ENCODE measurements around the gene KCNB1.

The KCNB1 gene

GRCh38 chr20:49409302-49409974 lies 73.0 kb downstream of the KCNB1 start:
- no peak for DNase-seq (ENCODE audit: low spot score)

- DNase-seq (ENCODE audit: low spot score): no peak
These were observed 73.9 kb downstream of the KCNB1 start for GRCh38 chr20:49408509-49409104.

GRCh38 chr20:49406666-49407065 lies 75.8 kb downstream of the KCNB1 start:
- DNase-seq (ENCODE audit: low spot score): no peak

GRCh38 chr20:49405696-49406095 lies 76.8 kb downstream of the KCNB1 start:
- DNase-seq (ENCODE audit: low spot score): no peak

GRCh38 chr20:49405062-49405683 lies 77.3 kb downstream of the KCNB1 start:
- no peak for DNase-seq (ENCODE audit: low spot score)

- DNase-seq (ENCODE audit: low spot score): no peak
These were observed 78.0 kb downstream of the KCNB1 start for GRCh38 chr20:49404461-49404860.

- no peak for DNase-seq (ENCODE audit: low spot score)
These were observed 78.6 kb downstream of the KCNB1 start for GRCh38 chr20:49403911-49404310.

GRCh38 chr20:49403012-49403411 lies 79.5 kb downstream of the KCNB1 start:
- no peak for DNase-seq (ENCODE audit: low spot score)

- DNase-seq (ENCODE audit: low spot score): no peak
These were observed 81.6 kb downstream of the KCNB1 start for GRCh38 chr20:49400904-49401303.

GRCh38 chr20:49400410-49400809 lies 82.1 kb downstream of the KCNB1 start:
- no peak for DNase-seq (ENCODE audit: low spot score)

GRCh38 chr20:49399329-49399728 lies 83.1 kb downstream of the KCNB1 start:
- DNase-seq (ENCODE audit: low spot score): no peak

- peak; percentile 33 for DNase-seq (ENCODE audit: low spot score)
These were observed 83.9 kb downstream of the KCNB1 start for GRCh38 chr20:49398401-49399144.

- DNase-seq (ENCODE audit: low spot score): no peak
These were observed 84.9 kb downstream of the KCNB1 start for GRCh38 chr20:49397525-49397924.

GRCh38 chr20:49396230-49396629 lies 86.2 kb downstream of the KCNB1 start:
- DNase-seq (ENCODE audit: low spot score): no peak

- DNase-seq (ENCODE audit: low spot score): no peak
These were observed 86.8 kb downstream of the KCNB1 start for GRCh38 chr20:49395659-49396058.

- DNase-seq (ENCODE audit: low spot score): no peak
These were observed 87.3 kb downstream of the KCNB1 start for GRCh38 chr20:49395183-49395582.

GRCh38 chr20:49394757-49395156 lies 87.7 kb downstream of the KCNB1 start:
- no peak for DNase-seq (ENCODE audit: low spot score)

- no peak for DNase-seq (ENCODE audit: low spot score)
These were observed 88.2 kb downstream of the KCNB1 start for GRCh38 chr20:49394264-49394663.

- no peak for DNase-seq (ENCODE audit: low spot score)
These were observed 88.7 kb downstream of the KCNB1 start for GRCh38 chr20:49393803-49394202.

GRCh38 chr20:49392745-49393144 lies 89.7 kb downstream of the KCNB1 start:
- DNase-seq (ENCODE audit: low spot score): no peak

GRCh38 chr20:49391404-49392245 lies 90.8 kb downstream of the KCNB1 start:
- no peak for DNase-seq (ENCODE audit: low spot score)

- no peak for DNase-seq (ENCODE audit: low spot score)
These were observed 92.6 kb downstream of the KCNB1 start for GRCh38 chr20:49389854-49390253.
